AG10803 (cell line): ENCODE data around the gene SBF1.
"Not testable (repeated sequence)": the region's sequence is repeated elsewhere in the genome, so short reads cannot be mapped to it uniquely, and the experiment has no call there.

Source experiments
- DNase-seq: peaks from one replicate; pipeline ENCODE4 v3.0.0; 2010; ENCODE audit warnings: low read depth
- H3K4me3 ChIP-seq: 2 replicates; pipeline ENCODE4 v1.5.1; 2011; ENCODE audit warnings: mild to moderate bottlenecking, low read length, control low read depth
- CTCF ChIP-seq: conservative IDR thresholded peaks from 2 replicates; pipeline ENCODE4 v1.5.1; 2011; ENCODE audit warnings: mild to moderate bottlenecking, low read length, control low read depth, inconsistent platforms

Gene SBF1

GRCh38 chr22:50398831-50399648, 75.8 kb downstream of the SBF1 start:
- no peak for DNase-seq
- no peak overlapping the region for H3K4me3 ChIP-seq
- no peak for TF ChIP-seq CTCF

- not testable (repeated sequence) for DNase-seq, H3K4me3 ChIP-seq
These were observed 77.3 kb downstream of the SBF1 start for GRCh38 chr22:50397371-50398060.

GRCh38 chr22:50396751-50397370, 78.0 kb downstream of the SBF1 start:
- H3K4me3 ChIP-seq: no peak overlapping the region
- no peak for TF ChIP-seq CTCF
- no peak for DNase-seq
